IMR-90 (cell line): Measurements from ENCODE around the gene ZNF579. TPM values are rescaled to one million over a fixed set of nuclear protein-coding genes. Genes with fewer than 3 reads are reported as not detected.

ENCODE experiments used
- ATAC-seq: fragments of 200-7000 bp; cut with Tn5 transposase; 2 replicates; pipeline ENCODE4 v1.9.1; 2020; ENCODE audit warnings: low read depth, mild to moderate bottlenecking, moderate library complexity
- BruUV-seq: library from RNA; stranded (reverse); fragments of 400-500 nt; replicated peaks from 2 replicates; lab custom pipeline; 2021; lab: Mats Ljungman, UMichigan
- CTCF ChIA-PET: fragments of 300-600 bp; formaldehyde crosslinking; extraction: SDS; loops from one replicate; lab custom pipeline; 2021; ENCODE audit warnings: antibody characterized with exemption; lab: Yijun Ruan, JAX
- POLR2A ChIA-PET: fragments of 300-600 bp; sonication (Branson Sonifier 250); formaldehyde crosslinking; loops from one replicate; lab custom pipeline; 2022; ENCODE audit warnings: antibody characterized with exemption; ENCODE audit not compliant: unreplicated experiment; lab: Charles Lee
- DNase-seq: peaks from one replicate; pipeline ENCODE4 v3.0.0; 2013
- H2AFZ ChIP-seq: replicated peaks from 2 replicates; pipeline ENCODE3; 2013; ENCODE audit warnings: low read length, mild to moderate bottlenecking; ENCODE audit not compliant: poor library complexity
- H2AK5ac ChIP-seq: 2 replicates; pipeline ENCODE4 v1.6.1; 2013; ENCODE audit warnings: low read depth, low read length, inconsistent platforms
- H2AK9ac ChIP-seq: replicated peaks from 2 replicates; pipeline ENCODE3; 2013; ENCODE audit warnings: mild to moderate bottlenecking, low read depth, low read length, moderate library complexity; ENCODE audit not compliant: poor library complexity
- H2BK120ac ChIP-seq: 2 replicates; pipeline ENCODE4 v1.6.1; 2013; ENCODE audit warnings: low read depth, low read length, inconsistent platforms
- H2BK15ac ChIP-seq: 3 replicates; pipeline ENCODE4 v1.6.1; 2013; ENCODE audit warnings: low read depth, low read length, inconsistent platforms
- H2BK20ac ChIP-seq: 2 replicates; pipeline ENCODE4 v1.6.1; 2013; ENCODE audit warnings: low read depth, mild to moderate bottlenecking, inconsistent platforms, low read length, moderate library complexity
- H2BK5ac ChIP-seq: 2 replicates; pipeline ENCODE4 v1.6.1; 2013; ENCODE audit warnings: mild to moderate bottlenecking, low read depth, low read length, inconsistent platforms; ENCODE audit not compliant: poor library complexity, severe bottlenecking
- H3K14ac ChIP-seq: replicated peaks from 2 replicates; pipeline ENCODE4 v1.6.1; 2013; ENCODE audit warnings: low read depth, low read length, inconsistent platforms
- H3K18ac ChIP-seq: 2 replicates; pipeline ENCODE4 v1.6.1; 2013; ENCODE audit warnings: low read depth, low read length, control low read depth
- H3K23ac ChIP-seq: 2 replicates; pipeline ENCODE4 v1.6.1; 2013; ENCODE audit warnings: low read depth, low read length, inconsistent platforms
- H3K27ac ChIP-seq: 2 replicates; pipeline ENCODE4 v1.5.1; 2013; ENCODE audit warnings: mild to moderate bottlenecking, control low read depth, low read length; ENCODE audit not compliant: insufficient read depth
- H3K27me3 ChIP-seq: 2 replicates; pipeline ENCODE4 v1.6.1; 2013; ENCODE audit warnings: low read length; ENCODE audit not compliant: control insufficient read depth, insufficient read depth
- H3K36me3 ChIP-seq: 2 replicates; pipeline ENCODE4 v1.6.1; 2013; ENCODE audit warnings: low read length, mixed read lengths; ENCODE audit not compliant: control insufficient read depth, insufficient read depth
- H3K4ac ChIP-seq: 2 replicates; pipeline ENCODE4 v1.6.1; 2013; ENCODE audit warnings: low read depth, low read length, inconsistent platforms
- H3K4me1 ChIP-seq: 2 replicates; pipeline ENCODE4 v1.6.1; 2013; ENCODE audit warnings: low read length, mixed read lengths; ENCODE audit not compliant: control insufficient read depth, insufficient read depth
- H3K4me2 ChIP-seq: 2 replicates; pipeline ENCODE4 v1.6.1; 2013; ENCODE audit warnings: low read depth, mild to moderate bottlenecking, control low read depth, low read length, moderate library complexity
- H3K4me3 ChIP-seq: 2 replicates; pipeline ENCODE4 v1.5.1; 2013; ENCODE audit warnings: low read depth, mild to moderate bottlenecking, control low read depth, low read length, moderate library complexity; ENCODE audit not compliant: insufficient read depth
- H3K56ac ChIP-seq: 2 replicates; pipeline ENCODE4 v1.6.1; 2013; ENCODE audit warnings: low read length, inconsistent platforms; ENCODE audit not compliant: insufficient read depth; ENCODE audit errors: extremely low read depth
- H3K79me1 ChIP-seq, 2 experiments: 2 replicates each; pipeline ENCODE4 v1.6.1; 2013; ENCODE audit warnings: low read length in 2 of 2, inconsistent platforms in 1 of 2, low read depth in 1 of 2
- H3K9ac ChIP-seq: 2 replicates; pipeline ENCODE4 v1.6.1; 2013; ENCODE audit warnings: low read depth, low read length, control low read depth
- H3K9me1 ChIP-seq: 2 replicates; pipeline ENCODE4 v1.6.1; 2013; ENCODE audit warnings: low read length, inconsistent platforms; ENCODE audit not compliant: insufficient read depth
- H3K9me3 ChIP-seq: 2 replicates; pipeline ENCODE4 v1.6.1; 2013; ENCODE audit warnings: low read length; ENCODE audit not compliant: control insufficient read depth, insufficient read depth
- H4K20me1 ChIP-seq: 2 replicates; pipeline ENCODE4 v1.6.1; 2013; ENCODE audit warnings: low read length, inconsistent platforms; ENCODE audit not compliant: insufficient read depth
- H4K5ac ChIP-seq: 2 replicates; pipeline ENCODE4 v1.6.1; 2013; ENCODE audit warnings: mild to moderate bottlenecking, low read depth, low read length, control low read depth
- H4K8ac ChIP-seq, 2 experiments: 2 replicates each; pipeline ENCODE4 v1.6.1; 2013; ENCODE audit warnings: low read depth in 2 of 2, low read length in 2 of 2, control low read depth in 1 of 2, inconsistent platforms in 1 of 2
- H4K91ac ChIP-seq: 2 replicates; pipeline ENCODE4 v1.6.1; 2013; ENCODE audit warnings: low read depth, low read length, inconsistent platforms; ENCODE audit not compliant: insufficient read depth
- CHD1 ChIP-seq: IDR thresholded peaks from 2 replicates; pipeline ENCODE4 v1.6.1; 2012; ENCODE audit warnings: low read depth, low read length, improper control_type of control experiment
- MAFK ChIP-seq: IDR thresholded peaks from 2 replicates; pipeline ENCODE4 v1.6.1; 2012; ENCODE audit warnings: low read depth, low read length, improper control_type of control experiment
- POLR2A ChIP-seq: IDR thresholded peaks from 2 replicates; pipeline ENCODE4 v1.6.1; 2012; ENCODE audit warnings: mild to moderate bottlenecking, low read depth, low read length
- WGBS, 2 experiments: methylation state at CpG; one replicate each; pipeline versions ENCODE4 v1.1.5 to v1.1.7; 2013; ENCODE audit warnings: missing lambda C conversion rate in 2 of 2; ENCODE audit not compliant: insufficient read length in 1 of 2; ENCODE audit errors: extremely low coverage in 2 of 2; 5-methylcytosine and 5-hydroxymethylcytosine counted together
- dilution Hi-C: fragments of 300-500 bp; cut with HindIII; formaldehyde crosslinking; loops from one replicate; pipeline ENCODE4 v1.14.3; 2018; ENCODE audit warnings: low sequenced_read_pairs; ENCODE audit not compliant: unreplicated experiment
- in situ Hi-C: fragments of 300-500 bp; cut with MboI; formaldehyde crosslinking; loops from 3 replicates; pipeline ENCODE4 v1.14.3; 2019; ENCODE audit warnings: low sequenced_read_pairs, inconsistent platforms, mixed read lengths
- intact Hi-C: fragments of 100-400 bp; cut with micrococcal nuclease; formaldehyde crosslinking; loops from 2 replicates; pipeline ENCODE4 v1.10.0; 2022
- polyA plus RNA-seq, 3 experiments: library from polyadenylated mRNA; depleted of rRNA; stranded (reverse); fragments of >200 nt; gene quantifications; 2 replicates each; pipeline ENCODE4 v1.2.3, GENCODE V29; 2012; ENCODE audit warnings: low replicate concordance in 1 of 3
- total RNA-seq: library from RNA; depleted of rRNA; stranded (reverse); fragments of >200 nt; gene quantifications from 2 replicates; pipeline ENCODE4 v1.2.3, GENCODE V29; 2012

Gene ZNF579
- total and polyA plus RNA-seq, 2 of the 4 experiments (the other 2 are of a cell fraction): 0.54 to 9.0 TPM

DNA sequence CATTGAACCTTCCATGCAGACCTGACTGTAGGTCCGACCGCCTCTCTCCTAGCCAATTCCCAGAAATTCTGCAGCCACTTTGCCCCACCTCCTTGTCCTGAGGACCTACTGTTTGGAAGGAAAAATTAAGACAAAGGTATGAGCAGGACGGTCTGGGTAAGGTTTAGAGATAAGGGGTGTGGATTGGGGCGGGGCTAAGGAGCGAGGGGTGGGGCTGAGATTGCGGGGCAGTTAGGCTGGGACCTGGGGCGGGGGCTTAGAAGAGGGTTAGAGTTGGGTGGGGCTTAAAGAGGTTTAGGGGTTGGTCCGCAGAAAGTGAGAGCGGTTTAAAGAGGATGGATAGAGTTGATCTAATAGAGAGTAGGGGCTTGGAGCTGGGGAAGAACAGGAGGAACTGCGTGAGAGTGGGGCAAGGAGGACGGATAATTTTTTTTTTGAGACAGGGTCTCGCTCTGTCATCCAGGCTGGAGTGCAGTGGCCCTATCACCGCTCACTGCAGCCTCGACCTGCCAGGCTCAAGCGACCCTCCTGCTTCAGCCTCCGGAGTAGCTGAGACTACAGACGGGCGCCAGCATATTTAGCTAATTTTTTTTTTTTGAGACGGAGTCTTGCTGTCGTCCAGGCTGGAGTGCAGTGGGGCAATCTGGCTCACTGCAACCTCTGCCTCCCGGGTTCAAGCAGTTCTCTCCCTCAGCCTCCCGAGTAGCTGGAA is 23.1 kb upstream of the ZNF579 start:
- Histone ChIP-seq H2AK5ac (no peak overlapping the region), H4K20me1 (peaks cover 24% of the 10 kb centered on the region; the same call in 1 of the 2 replicates), H2BK5ac (no peak overlapping the region), H3K4me2 (no peak overlapping the region), H2BK120ac (no peak overlapping the region), H3K9me1 (peaks cover 8% of the 10 kb centered on the region; the same call in 1 of the 2 replicates), H3K27me3 (no peaks in the 10 kb centered on the region), H4K8ac (no peak overlapping the region; a peak in 1 of 4 replicates), H3K4me3 (no peak overlapping the region), H4K91ac (no peak overlapping the region), H2BK15ac (no peak overlapping the region), H3K18ac (no peak overlapping the region), H3K23ac (no peak overlapping the region), H3K14ac (no peak overlapping the region), H3K56ac (no peak overlapping the region), H4K5ac (no peak overlapping the region), H3K9ac (no peak overlapping the region), H3K36me3 (peaks cover 2% of the 10 kb centered on the region; the same call in 1 of the 2 replicates), H2AK9ac (peak overlapping the region; percentile 81), H2BK20ac (no peak overlapping the region), H3K4ac (no peak overlapping the region), H2AFZ (no peak overlapping the region), H3K27ac (no peak overlapping the region), H3K79me1 (peaks cover 27 to 49% of the 10 kb centered on the region in 2 experiments), H3K9me3 (no peaks in the 10 kb centered on the region), H3K4me1 (peaks cover 9% of the 10 kb centered on the region)
- no peak for TF ChIP-seq MAFK
- no peak for TF ChIP-seq CHD1
- no peak for TF ChIP-seq POLR2A
- ATAC-seq (no peak), DNase-seq (no peak)
- in situ Hi-C loops: no loop called here
- ChIA-PET CTCF (no interaction called here), POLR2A (no interaction called here)
- BruUV-seq: no TSS peak
- WGBS, 2 experiments: 84 to 100% methylated on average over 2 to 10 of the region's 22 CpGs
- intact Hi-C loops: no loop called here
- dilution Hi-C loops: no loop called here
